Testis (tissue), 3 donors: ENCODE data around the gene CC2D1A. TPM values are rescaled to one million over a fixed set of nuclear protein-coding genes. Genes with fewer than 3 reads are reported as not detected.

Experiments
- DNase-seq: peaks from one replicate; pipeline ENCODE4 v3.0.0-alpha.2; 2019
- H3K27ac ChIP-seq, 2 donors: fragments of 200-600 bp; sonication (generic); one replicate each; pipeline ENCODE4 v1.5.1; 2019
- H3K27me3 ChIP-seq: fragments of 200-600 bp; sonication (generic); one replicate; pipeline ENCODE4 v1.5.1; 2019
- H3K36me3 ChIP-seq: fragments of 200-600 bp; sonication (generic); one replicate; pipeline ENCODE4 v1.5.1; 2017; ENCODE audit warnings: low read depth; ENCODE audit errors: missing control alignments
- H3K4me1 ChIP-seq: fragments of 200-600 bp; sonication (generic); one replicate; pipeline ENCODE4 v1.5.1; 2019
- H3K4me3 ChIP-seq, 2 donors: fragments of 200-600 bp; sonication (generic); one replicate each; pipeline ENCODE4 v1.5.1; 2017 to 2019
- H3K9me3 ChIP-seq: fragments of 200-600 bp; sonication (generic); one replicate; pipeline ENCODE4 v1.5.1; 2017
- POLR2A ChIP-seq: fragments of 450-650 bp; IDR thresholded peaks from one replicate; pipeline ENCODE4 v1.6.1; 2017; ENCODE audit warnings: antibody characterized with exemption, mild to moderate bottlenecking, moderate library complexity
- WGBS, 2 donors: methylation state at CpG; one replicate each; pipeline ENCODE4 v1.1.5; 2018; 5-methylcytosine and 5-hydroxymethylcytosine counted together
- intact Hi-C: fragments of 100-400 bp; cut with DNase I; formaldehyde crosslinking; loops from one replicate; pipeline ENCODE4 v1.15.1; 2023; ENCODE audit warnings: low total_unique reads
- polyA plus RNA-seq: library from polyadenylated mRNA; stranded (reverse); fragments of 350-450 nt; fragmentation: Illumina TruSeq; extraction: RNeasy Lipid Tissue Mini Kit (QIAGEN cat#74804); gene quantifications from one replicate; pipeline ENCODE4 v1.2.3, GENCODE V29; 2014; ENCODE audit warnings: low read depth, low replicate concordance; ENCODE audit not compliant: insufficient read depth
- total RNA-seq, 2 donors: library from RNA; depleted of rRNA; stranded (reverse); fragments of >200 nt; gene quantifications; one replicate each; pipeline ENCODE4 v1.2.3, GENCODE V29; 2016
- TF ChIP-seq, protein P1 (sequence below), 3 experiments: fragments of 450-650 bp in 2 of 3; fragments of 200-600 bp in 1 of 3; sonication (generic) in 1 of 3; IDR thresholded peaks; one replicate each; pipeline ENCODE4 v1.5.1; 2016 to 2019; ENCODE audit warnings: antibody characterized with exemption in 3 of 3, mild to moderate bottlenecking in 2 of 3, moderate library complexity in 1 of 3

CC2D1A gene
- total and polyA plus RNA-seq, 3 donors from 2014 or later = 31.0 to 62.7 (median 56.6) TPM

DNA sequence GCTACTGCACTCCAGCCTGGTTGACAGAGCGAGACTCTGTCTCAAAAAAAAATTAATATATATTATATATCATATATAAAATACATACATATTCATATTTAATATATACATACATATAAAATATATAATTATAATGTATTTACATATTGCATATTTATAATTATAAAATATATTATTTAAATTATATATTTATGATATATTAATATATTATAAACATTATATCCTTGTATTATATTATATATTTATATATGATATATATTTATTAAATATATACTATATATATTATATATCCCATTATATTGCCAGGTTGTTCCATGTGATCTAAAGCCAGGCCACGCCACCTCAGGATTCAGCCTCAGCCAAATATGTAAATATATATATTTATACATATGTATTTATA, 9.8 kb upstream of the CC2D1A start:
- H3K4me3 ChIP-seq = no peak overlapping the region
- TF ChIP-seq POLR2A = no peak
- TF ChIP-seq, protein P1, sequence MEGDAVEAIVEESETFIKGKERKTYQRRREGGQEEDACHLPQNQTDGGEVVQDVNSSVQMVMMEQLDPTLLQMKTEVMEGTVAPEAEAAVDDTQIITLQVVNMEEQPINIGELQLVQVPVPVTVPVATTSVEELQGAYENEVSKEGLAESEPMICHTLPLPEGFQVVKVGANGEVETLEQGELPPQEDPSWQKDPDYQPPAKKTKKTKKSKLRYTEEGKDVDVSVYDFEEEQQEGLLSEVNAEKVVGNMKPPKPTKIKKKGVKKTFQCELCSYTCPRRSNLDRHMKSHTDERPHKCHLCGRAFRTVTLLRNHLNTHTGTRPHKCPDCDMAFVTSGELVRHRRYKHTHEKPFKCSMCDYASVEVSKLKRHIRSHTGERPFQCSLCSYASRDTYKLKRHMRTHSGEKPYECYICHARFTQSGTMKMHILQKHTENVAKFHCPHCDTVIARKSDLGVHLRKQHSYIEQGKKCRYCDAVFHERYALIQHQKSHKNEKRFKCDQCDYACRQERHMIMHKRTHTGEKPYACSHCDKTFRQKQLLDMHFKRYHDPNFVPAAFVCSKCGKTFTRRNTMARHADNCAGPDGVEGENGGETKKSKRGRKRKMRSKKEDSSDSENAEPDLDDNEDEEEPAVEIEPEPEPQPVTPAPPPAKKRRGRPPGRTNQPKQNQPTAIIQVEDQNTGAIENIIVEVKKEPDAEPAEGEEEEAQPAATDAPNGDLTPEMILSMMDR (IDR thresholded peaks at IDR 0.05) = no peak
- H3K9me3 ChIP-seq = no peaks in the 10 kb centered on the region
- H3K4me1 ChIP-seq = peaks cover 15% of the 10 kb centered on the region
- intact Hi-C loops = no loop called here
- no peaks in the 10 kb centered on the region for H3K27me3 ChIP-seq
- 99% methylated on average over 2 of the region's 2 CpGs for WGBS, 2 donors
- DNase-seq = no peak
- no peaks in the 10 kb centered on the region for H3K36me3 ChIP-seq
- H3K27ac ChIP-seq = peak overlapping the region in 1 of 2 donors; percentile 10

DNA sequence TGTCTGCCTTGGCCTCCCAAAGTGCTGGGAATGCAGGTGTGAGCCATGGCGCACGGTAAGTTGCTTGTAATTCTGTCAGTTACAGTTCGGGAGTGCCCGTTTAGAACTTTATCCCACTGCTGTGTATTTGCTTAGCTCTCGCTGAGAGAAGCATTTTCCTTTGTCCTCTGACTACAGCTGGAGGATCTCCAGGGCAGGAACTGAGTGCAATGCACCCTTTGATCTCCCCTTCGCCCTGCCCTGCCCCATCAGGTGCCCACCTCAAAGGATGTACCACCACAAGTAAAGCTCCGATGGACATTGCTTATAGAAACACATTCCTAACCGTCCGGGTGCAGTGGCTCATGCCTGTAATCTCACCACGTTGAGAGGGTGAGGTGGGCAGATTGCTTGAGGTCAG, 6.6 kb upstream of the CC2D1A start:
- WGBS, 2 donors = 47 to 67% methylated on average over 10 of the region's 10 CpGs
- TF ChIP-seq POLR2A = no peak
- Histone ChIP-seq H3K27me3 (no peaks in the 10 kb centered on the region), H3K9me3 (no peaks in the 10 kb centered on the region), H3K27ac (peak overlapping the region in 1 of 2 donors; percentile 64), H3K4me1 (peaks cover 15% of the 10 kb centered on the region), H3K4me3 (no peak overlapping the region), H3K36me3 (no peaks in the 10 kb centered on the region)
- intact Hi-C loops = no loop called here
- no peak for DNase-seq

- DNase-seq = peak; percentile 75
- intact Hi-C loops = no loop called here
- H3K36me3 ChIP-seq = no peaks in the 10 kb centered on the region
- no peaks in the 10 kb centered on the region for H3K9me3 ChIP-seq
- WGBS, 2 donors = 37 to 51% methylated on average over 5 of the region's 5 CpGs
- no peak overlapping the region for H3K4me3 ChIP-seq
- peak overlapping the region in 1 of 2 donors; percentile 64 for H3K27ac ChIP-seq
- H3K4me1 ChIP-seq = peaks cover 18% of the 10 kb centered on the region
- H3K27me3 ChIP-seq = no peaks in the 10 kb centered on the region
- TF ChIP-seq POLR2A = no peak
- TF ChIP-seq, protein P1 (IDR thresholded peaks at IDR 0.05) = no peak
These were observed 6.0 kb upstream of the CC2D1A start for GRCh38 chr19:13899912-13900584.

- H3K4me1 ChIP-seq = peaks cover 24% of the 10 kb centered on the region
- WGBS, 2 donors = 70 to 94% methylated on average over 2 to 4 of the region's 4 CpGs
- no peaks in the 10 kb centered on the region for H3K27me3 ChIP-seq
- no peaks in the 10 kb centered on the region for H3K9me3 ChIP-seq
- H3K36me3 ChIP-seq = no peaks in the 10 kb centered on the region
- no peak overlapping the region for H3K4me3 ChIP-seq
- no peak overlapping the region for H3K27ac ChIP-seq
- intact Hi-C loops = no loop called here
- no peak for DNase-seq
- TF ChIP-seq, protein P1 (IDR thresholded peaks at IDR 0.05) = peak in 1 of 3 experiments; percentile 26
- TF ChIP-seq POLR2A = no peak
These were observed 2.9 kb upstream of the CC2D1A start for GRCh38 chr19:13902993-13903555.

- no peaks in the 10 kb centered on the region for H3K27me3 ChIP-seq
- peaks cover 10% of the 10 kb centered on the region for H3K4me1 ChIP-seq
- peak; percentile 27 for DNase-seq
- 0 to 3% methylated on average over 3 to 11 of the region's 13 CpGs for WGBS, 2 donors
- no peaks in the 10 kb centered on the region for H3K36me3 ChIP-seq
- H3K27ac ChIP-seq = peak overlapping the region; percentile 40 to 70
- TF ChIP-seq, protein P1 (IDR thresholded peaks at IDR 0.05) = no peak
- TF ChIP-seq POLR2A = no peak
- peak overlapping the region; percentile 90 for H3K4me3 ChIP-seq
- H3K9me3 ChIP-seq = no peaks in the 10 kb centered on the region
- intact Hi-C loops = no loop called here
These were observed 512 bp downstream of the CC2D1A start for GRCh38 chr19:13906521-13906904.
